CD14-positive monocyte (primary cell): Measurements from ENCODE around the gene LIN28A. TPM values are rescaled to one million over a fixed set of nuclear protein-coding genes. Genes with fewer than 3 reads are reported as not detected.
A peak's percentile ranks its signal among the peaks of the same experiment; 100 is the strongest.

Source experiments
- DNase-seq, 3 donors: peaks; one replicate each; pipeline ENCODE4 v3.0.0-alpha.2; 2011 to 2022
- H2AFZ ChIP-seq: 2 replicates; pipeline ENCODE4 v1.6.0; 2012; ENCODE audit warnings: mild to moderate bottlenecking, low read depth, low read length, inconsistent platforms; ENCODE audit not compliant: insufficient read depth, poor library complexity, severe bottlenecking
- H3K27ac ChIP-seq, 2 donors: 1 replicate in 1 of 2; 2 replicates in 1 of 2; pipeline ENCODE4 v1.5.1; 2012 to 2013; ENCODE audit warnings: low read length in 2 of 2, control low read depth in 1 of 2, inconsistent platforms in 1 of 2, low read depth in 1 of 2, mild to moderate bottlenecking in 1 of 2
- H3K27me3 ChIP-seq, 2 donors: one replicate each; pipeline versions ENCODE4 v1.6.0 to v1.6.1; 2011 to 2013; ENCODE audit warnings: low read length in 2 of 2; ENCODE audit not compliant: control insufficient read depth in 2 of 2, insufficient read depth in 2 of 2
- H3K36me3 ChIP-seq, 2 donors: replicated peaks in 1 of 2; 1 replicate in 1 of 2; 2 replicates in 1 of 2; pipeline versions ENCODE4 v1.5.1 to v1.6.1; 2012 to 2013; ENCODE audit warnings: low read length in 2 of 2, control low read depth in 1 of 2, inconsistent platforms in 1 of 2, mild to moderate bottlenecking in 1 of 2; ENCODE audit not compliant: insufficient read depth in 2 of 2, control insufficient read depth in 1 of 2
- H3K4me1 ChIP-seq, 2 donors: 1 replicate in 1 of 2; 2 replicates in 1 of 2; pipeline versions ENCODE4 v1.5.1 to v1.6.1; 2012 to 2013; ENCODE audit warnings: low read length in 2 of 2, control low read depth in 1 of 2, inconsistent platforms in 1 of 2, mild to moderate bottlenecking in 1 of 2, moderate library complexity in 1 of 2; ENCODE audit not compliant: insufficient read depth in 2 of 2, control insufficient read depth in 1 of 2
- H3K4me2 ChIP-seq: replicated peaks from 2 replicates; pipeline ENCODE3; 2012; ENCODE audit warnings: low read length, moderate library complexity, mild to moderate bottlenecking; ENCODE audit not compliant: poor library complexity, severe bottlenecking; ENCODE audit errors: extremely low read depth
- H3K4me3 ChIP-seq, 3 experiments: fragments of 200-600 bp in 1 of 3; sonication (generic) in 1 of 3; replicated peaks in 1 of 3; 1 replicate in 2 of 3; 2 replicates in 1 of 3; pipeline ENCODE4 v1.5.1; 2011 to 2013; ENCODE audit warnings: low read length in 3 of 3, mild to moderate bottlenecking in 3 of 3, control low read depth in 2 of 3, low read depth in 2 of 3, inconsistent platforms in 1 of 3, moderate library complexity in 1 of 3
- H3K79me2 ChIP-seq: 2 replicates; pipeline ENCODE4 v1.6.0; 2012; ENCODE audit warnings: mild to moderate bottlenecking, control low read depth, inconsistent platforms, low read length, moderate library complexity; ENCODE audit not compliant: insufficient read depth
- H3K9ac ChIP-seq: 2 replicates; pipeline ENCODE4 v1.6.0; 2017; ENCODE audit warnings: low read length, mild to moderate bottlenecking; ENCODE audit not compliant: insufficient read depth, poor library complexity, severe bottlenecking
- H3K9me3 ChIP-seq, 2 donors: replicated peaks in 1 of 2; 1 replicate in 1 of 2; 2 replicates in 1 of 2; pipeline versions ENCODE4 v1.5.1 to v1.6.1; 2012 to 2013; ENCODE audit warnings: low read length in 2 of 2, control low read depth in 1 of 2; ENCODE audit not compliant: control insufficient read depth in 1 of 2, insufficient read depth in 1 of 2
- H4K20me1 ChIP-seq: 2 replicates; pipeline ENCODE4 v1.6.0; 2012; ENCODE audit warnings: mild to moderate bottlenecking, low read length, control low read depth, moderate library complexity; ENCODE audit not compliant: insufficient read depth
- H3K27ac Mint-ChIP-seq, 7 donors: one replicate each; pipeline ENCODE4 v1.8.0; 2020; ENCODE audit warnings: mild to moderate bottlenecking in 7 of 7, mixed read lengths in 7 of 7, moderate library complexity in 6 of 7, inconsistent platforms in 2 of 7
- H3K27me3 Mint-ChIP-seq, 3 donors: one replicate each; pipeline ENCODE4 v1.8.0; 2021 to 2022; ENCODE audit warnings: low read depth in 3 of 3, mild to moderate bottlenecking in 3 of 3, mixed read lengths in 3 of 3, moderate library complexity in 3 of 3, inconsistent platforms in 1 of 3
- H3K36me3 Mint-ChIP-seq, 2 donors: one replicate each; pipeline ENCODE4 v1.8.0; 2020; ENCODE audit warnings: mixed read lengths in 2 of 2, inconsistent platforms in 1 of 2, mild to moderate bottlenecking in 1 of 2
- H3K4me1 Mint-ChIP-seq: one replicate; pipeline ENCODE4 v1.8.0; 2020; ENCODE audit warnings: mild to moderate bottlenecking, mixed read lengths
- H3K4me3 Mint-ChIP-seq, 2 donors: one replicate each; pipeline ENCODE4 v1.8.0; 2020; ENCODE audit warnings: mild to moderate bottlenecking in 2 of 2, mixed read lengths in 2 of 2, moderate library complexity in 1 of 2
- H3K9me3 Mint-ChIP-seq, 7 donors: one replicate each; pipeline ENCODE4 v1.8.0; 2020 to 2022; ENCODE audit warnings: mixed read lengths in 7 of 7, mild to moderate bottlenecking in 6 of 7, moderate library complexity in 6 of 7, inconsistent platforms in 2 of 7
- WGBS: methylation state at CpG from one replicate; pipeline ENCODE4 v1.1.5; 2013; ENCODE audit warnings: missing lambda C conversion rate; ENCODE audit not compliant: insufficient coverage; 5-methylcytosine and 5-hydroxymethylcytosine counted together
- intact Hi-C, 2 donors: fragments of 100-400 bp; cut with micrococcal nuclease; formaldehyde crosslinking; loops; one replicate each; pipeline versions ENCODE4 v1.15.0 to v1.15.1; 2023
- polyA plus RNA-seq, 3 donors: library from polyadenylated mRNA; depleted of rRNA in 1 of 3; unstranded in 2 of 3; stranded (reverse) in 1 of 3; fragments of 300-500 nt in 2 of 3; fragments of >200 nt in 1 of 3; fragmentation: Illumina TruSeq in 2 of 3; gene quantifications; 1 replicate in 2 of 3; 2 replicates in 1 of 3; pipeline ENCODE4 v1.2.3, GENCODE V29; 2012 to 2021
- TF ChIP-seq, protein P1 (sequence below): fragments of 200-600 bp; IDR thresholded peaks from one replicate; pipeline ENCODE4 v1.8.0; 2022; ENCODE audit warnings: antibody characterized with exemption, mild to moderate bottlenecking

LIN28A gene
- polyA plus RNA-seq, 3 donors: not detected

DNA sequence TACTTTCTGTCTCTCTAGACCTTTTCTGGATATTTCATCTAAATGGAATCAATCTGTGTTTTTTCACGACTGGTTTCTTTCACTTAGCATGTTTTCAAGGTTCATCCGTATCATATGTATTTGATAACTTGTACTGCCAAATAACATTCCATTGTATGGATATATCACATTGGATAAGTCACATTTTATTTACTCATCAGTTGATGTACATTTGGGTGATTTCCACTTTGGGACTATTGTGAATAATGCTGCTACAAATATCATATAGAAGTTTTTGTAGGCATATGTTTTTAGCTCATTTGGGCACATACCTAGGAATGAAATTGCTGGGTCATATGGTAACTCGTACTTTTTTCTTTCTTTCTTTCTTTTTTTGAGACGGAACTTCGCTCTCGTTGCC, 68.4 kb downstream of the LIN28A start:
- H2AFZ ChIP-seq: no peak overlapping the region
- Mint-ChIP-seq H3K27ac (peak overlapping the region in 2 of 7 donors; percentile 13 to 32), H3K9me3 (no peaks in the 10 kb centered on the region), H3K27me3 (peaks cover 0 to 3% (median 0%) of the 10 kb centered on the region in 3 donors), H3K4me3 (no peak overlapping the region), H3K36me3 (peaks cover 48 to 51% of the 10 kb centered on the region in 2 donors), H3K4me1 (peaks cover 17% of the 10 kb centered on the region)
- no peak overlapping the region for H3K4me3 ChIP-seq
- 100% methylated on average over 1 of the region's 6 CpGs for WGBS
- peaks cover 2 to 10% of the 10 kb centered on the region in 2 donors for H3K4me1 ChIP-seq
- peaks cover 33% of the 10 kb centered on the region for H4K20me1 ChIP-seq
- H3K27ac ChIP-seq: no peak overlapping the region
- H3K27me3 ChIP-seq: no peaks in the 10 kb centered on the region
- H3K9me3 ChIP-seq: no peaks in the 10 kb centered on the region
- H3K9ac ChIP-seq: no peak overlapping the region
- H3K4me2 ChIP-seq: no peak overlapping the region
- DNase-seq: no peak
- peaks cover 17% of the 10 kb centered on the region for H3K79me2 ChIP-seq
- TF ChIP-seq, protein P1, sequence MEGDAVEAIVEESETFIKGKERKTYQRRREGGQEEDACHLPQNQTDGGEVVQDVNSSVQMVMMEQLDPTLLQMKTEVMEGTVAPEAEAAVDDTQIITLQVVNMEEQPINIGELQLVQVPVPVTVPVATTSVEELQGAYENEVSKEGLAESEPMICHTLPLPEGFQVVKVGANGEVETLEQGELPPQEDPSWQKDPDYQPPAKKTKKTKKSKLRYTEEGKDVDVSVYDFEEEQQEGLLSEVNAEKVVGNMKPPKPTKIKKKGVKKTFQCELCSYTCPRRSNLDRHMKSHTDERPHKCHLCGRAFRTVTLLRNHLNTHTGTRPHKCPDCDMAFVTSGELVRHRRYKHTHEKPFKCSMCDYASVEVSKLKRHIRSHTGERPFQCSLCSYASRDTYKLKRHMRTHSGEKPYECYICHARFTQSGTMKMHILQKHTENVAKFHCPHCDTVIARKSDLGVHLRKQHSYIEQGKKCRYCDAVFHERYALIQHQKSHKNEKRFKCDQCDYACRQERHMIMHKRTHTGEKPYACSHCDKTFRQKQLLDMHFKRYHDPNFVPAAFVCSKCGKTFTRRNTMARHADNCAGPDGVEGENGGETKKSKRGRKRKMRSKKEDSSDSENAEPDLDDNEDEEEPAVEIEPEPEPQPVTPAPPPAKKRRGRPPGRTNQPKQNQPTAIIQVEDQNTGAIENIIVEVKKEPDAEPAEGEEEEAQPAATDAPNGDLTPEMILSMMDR: no peak
- H3K36me3 ChIP-seq: peaks cover 35 to 46% of the 10 kb centered on the region in 2 donors
- intact Hi-C loops: no loop called here

Other genes starting within 250 kb of the LIN28A start
- gene C1orf232, start 241.9 kb upstream of the LIN28A start, polyA plus RNA-seq: not detected
- 10 to 100 TPM; 23.6 to 36.5 (median 27.8) TPM for gene ZNF593, start 240.9 kb upstream of the LIN28A start, polyA plus RNA-seq
- under 1 TPM in 2 of 3 donors, not detected in 1; 0.50 to 0.59 TPM for gene ZNF593OS, start 239.0 kb upstream of the LIN28A start, polyA plus RNA-seq
- gene CNKSR1, start 233.3 kb upstream of the LIN28A start, polyA plus RNA-seq: 1 to 10 TPM in 1 of 3 donors, not detected in 2; 1.4 TPM
- gene CATSPER4, start 220.2 kb upstream of the LIN28A start, polyA plus RNA-seq: not detected
- gene CEP85, start 176.6 kb upstream of the LIN28A start, polyA plus RNA-seq: 10 to 100 TPM in 2 of 3 donors, 1 to 10 TPM in 1; 8.2 to 32.5 (median 10.9) TPM
- 1,000 to 10,000 TPM in 2 of 3 donors, 100 to 1,000 TPM in 1; 478 to 1,744 (median 1,706) TPM for gene SH3BGRL3, start 130.7 kb upstream of the LIN28A start, polyA plus RNA-seq
- 100 to 1,000 TPM in 1 of 3 donors, 10 to 100 TPM in 2; 48.0 to 885 (median 52.1) TPM for gene UBXN11, start 104.2 kb upstream of the LIN28A start, polyA plus RNA-seq
- gene CD52, start 92.9 kb upstream of the LIN28A start, polyA plus RNA-seq: 1,000 to 10,000 TPM in 2 of 3 donors, 100 to 1,000 TPM in 1; 851 to 4,047 (median 2,617) TPM
- under 1 TPM in 1 of 3 donors, not detected in 2; 0.52 TPM for gene CRYBG2, start 56.7 kb upstream of the LIN28A start, polyA plus RNA-seq
- not detected for gene ZNF683, start 38.1 kb upstream of the LIN28A start, polyA plus RNA-seq
- gene DHDDS, start 21.5 kb downstream of the LIN28A start, polyA plus RNA-seq: 10 to 100 TPM; 21.3 to 27.4 (median 24.0) TPM
- 100 to 1,000 TPM; 400 to 575 (median 555) TPM for gene HMGN2, start 61.6 kb downstream of the LIN28A start, polyA plus RNA-seq
- 100 to 1,000 TPM; 116 to 189 (median 188) TPM for gene RPS6KA1, start 118.9 kb downstream of the LIN28A start, polyA plus RNA-seq